ENCODE measurements around the gene TCN2. TPM values are rescaled to one million over a fixed set of nuclear protein-coding genes. Genes with fewer than 3 reads are reported as not detected.

TCN2 gene
- total RNA-seq, 1 experiment from 2014 or later = 7.3 TPM

DNA sequence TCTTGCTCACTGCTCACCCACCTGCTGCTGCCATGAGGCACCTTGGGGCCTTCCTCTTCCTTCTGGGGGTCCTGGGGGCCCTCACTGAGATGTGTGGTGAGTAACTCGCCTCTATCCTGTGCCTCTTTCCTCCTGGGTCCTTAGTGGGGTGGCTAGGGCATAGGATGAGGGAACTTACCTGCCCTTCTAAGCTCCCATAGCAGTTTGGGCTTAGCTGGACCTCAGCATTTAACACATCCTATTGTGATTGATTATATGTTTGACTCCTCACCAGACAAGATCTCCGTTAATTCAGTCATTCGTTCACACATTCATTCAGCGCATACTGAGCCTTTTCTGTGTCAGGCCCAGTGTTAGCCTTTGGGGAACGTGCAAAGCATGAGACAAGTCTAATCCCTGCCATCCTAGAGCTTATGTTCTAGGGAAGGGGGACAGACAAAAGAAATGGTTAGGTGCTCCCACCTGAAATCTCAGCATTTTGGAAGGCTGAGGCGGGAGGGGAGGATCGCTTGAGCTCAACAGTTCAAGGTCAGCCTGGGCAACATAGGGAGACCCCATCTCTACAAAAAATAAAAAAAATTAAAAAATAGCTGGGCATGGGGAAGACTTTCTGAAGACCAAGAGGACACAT, 441 bp downstream of the TCN2 start:
- Histone ChIP-seq H3K27ac (ENCODE audit: low read depth, low read length, poor library complexity, severe bottlenecking) (peak overlapping the region; percentile 56), H3K9me3 (ENCODE audit: low read depth, low read length, poor library complexity, severe bottlenecking) (no peaks in the 10 kb centered on the region), H3K27me3 (replicated peaks; ENCODE audit: insufficient read depth, low read depth, low read length, poor library complexity) (no peaks in the 10 kb centered on the region), H3K36me3 (ENCODE audit: insufficient read depth, low read length, poor library complexity, severe bottlenecking) (no peaks in the 10 kb centered on the region), H3K4me3 (ENCODE audit: low read depth, low read length, poor library complexity, severe bottlenecking) (peak overlapping the region; percentile 57), H3K4me1 (ENCODE audit: insufficient read depth, low read length, poor library complexity, severe bottlenecking) (peaks cover 18% of the 10 kb centered on the region)
- no peak for TF ChIP-seq EZH2 (IDR thresholded peaks at IDR 0.05; ENCODE audit: borderline replicate concordance, low read depth, low read length, poor library complexity, severe bottlenecking)
- TF ChIP-seq, protein P1, sequence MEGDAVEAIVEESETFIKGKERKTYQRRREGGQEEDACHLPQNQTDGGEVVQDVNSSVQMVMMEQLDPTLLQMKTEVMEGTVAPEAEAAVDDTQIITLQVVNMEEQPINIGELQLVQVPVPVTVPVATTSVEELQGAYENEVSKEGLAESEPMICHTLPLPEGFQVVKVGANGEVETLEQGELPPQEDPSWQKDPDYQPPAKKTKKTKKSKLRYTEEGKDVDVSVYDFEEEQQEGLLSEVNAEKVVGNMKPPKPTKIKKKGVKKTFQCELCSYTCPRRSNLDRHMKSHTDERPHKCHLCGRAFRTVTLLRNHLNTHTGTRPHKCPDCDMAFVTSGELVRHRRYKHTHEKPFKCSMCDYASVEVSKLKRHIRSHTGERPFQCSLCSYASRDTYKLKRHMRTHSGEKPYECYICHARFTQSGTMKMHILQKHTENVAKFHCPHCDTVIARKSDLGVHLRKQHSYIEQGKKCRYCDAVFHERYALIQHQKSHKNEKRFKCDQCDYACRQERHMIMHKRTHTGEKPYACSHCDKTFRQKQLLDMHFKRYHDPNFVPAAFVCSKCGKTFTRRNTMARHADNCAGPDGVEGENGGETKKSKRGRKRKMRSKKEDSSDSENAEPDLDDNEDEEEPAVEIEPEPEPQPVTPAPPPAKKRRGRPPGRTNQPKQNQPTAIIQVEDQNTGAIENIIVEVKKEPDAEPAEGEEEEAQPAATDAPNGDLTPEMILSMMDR (conservative IDR thresholded peaks at IDR 0.05; ENCODE audit: low read depth, low read length) = no peak
- intact Hi-C loops (cut with micrococcal nuclease; ENCODE audit: unreplicated experiment) = loop anchor here (10.0 kb wide), 2 partner anchors 163 to 323 kb away; partner anchors contain the start of gene CASTOR1
- CTCF ChIA-PET = interaction anchor here (0.6 to 0.7 kb wide), 6 partner anchors 27 to 1267 kb away, joined by 3 to 13 read pairs (median 4); no protein-coding TSS in a partner anchor
- POLR2A ChIA-PET (ENCODE audit: low non-redundant PET) = interaction anchor here (0.6 kb wide), 1 partner anchor 338 kb away, joined by 5 read pairs; no protein-coding TSS in a partner anchor
- no peak for DNase-seq (ENCODE audit: low spot score)
- no TSS peak for BruUV-seq (replicated peaks)

DNA sequence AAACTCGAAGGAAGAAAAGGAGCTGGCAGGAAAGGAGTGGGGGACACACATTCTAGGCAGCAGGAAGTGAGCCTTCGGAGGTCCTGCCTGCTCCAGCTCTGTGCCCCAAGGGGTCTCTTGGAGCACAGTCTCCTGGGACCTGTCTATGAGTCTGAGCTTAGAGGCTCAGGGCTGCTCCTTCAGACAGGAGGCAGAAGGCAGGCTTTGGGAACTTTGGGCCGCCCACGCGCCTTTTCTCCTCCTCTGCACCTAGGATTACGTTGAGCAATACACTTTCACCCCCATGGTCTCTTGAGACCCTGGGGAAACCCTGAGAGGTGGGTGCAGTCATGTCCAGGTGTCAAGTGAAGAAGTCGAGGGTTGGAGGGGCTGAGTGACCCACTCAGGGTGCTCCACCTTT, 965 bp downstream of the TCN2 start:
- H3K4me3 ChIP-seq (ENCODE audit: low read depth, low read length, poor library complexity, severe bottlenecking) = no peak overlapping the region
- TF ChIP-seq, protein P1 (conservative IDR thresholded peaks at IDR 0.05; ENCODE audit: low read depth, low read length) = no peak
- TF ChIP-seq EZH2 (IDR thresholded peaks at IDR 0.05; ENCODE audit: borderline replicate concordance, low read depth, low read length, poor library complexity, severe bottlenecking) = no peak
- H3K9me3 ChIP-seq (ENCODE audit: low read depth, low read length, poor library complexity, severe bottlenecking) = no peaks in the 10 kb centered on the region
- no peaks in the 10 kb centered on the region for H3K27me3 ChIP-seq (replicated peaks; ENCODE audit: insufficient read depth, low read depth, low read length, poor library complexity)
- DNase-seq (ENCODE audit: low spot score) = no peak
- ChIA-PET POLR2A (ENCODE audit: low non-redundant PET) (no interaction called here), CTCF (no interaction called here)
- H3K27ac ChIP-seq (ENCODE audit: low read depth, low read length, poor library complexity, severe bottlenecking) = no peak overlapping the region
- peaks cover 18% of the 10 kb centered on the region for H3K4me1 ChIP-seq (ENCODE audit: insufficient read depth, low read length, poor library complexity, severe bottlenecking)
- H3K36me3 ChIP-seq (ENCODE audit: insufficient read depth, low read length, poor library complexity, severe bottlenecking) = no peaks in the 10 kb centered on the region
- intact Hi-C loops (cut with micrococcal nuclease; ENCODE audit: unreplicated experiment) = loop anchor here (10.0 kb wide), 2 partner anchors 163 to 323 kb away; partner anchors contain the start of gene CASTOR1
- no TSS peak for BruUV-seq (replicated peaks)

DNA sequence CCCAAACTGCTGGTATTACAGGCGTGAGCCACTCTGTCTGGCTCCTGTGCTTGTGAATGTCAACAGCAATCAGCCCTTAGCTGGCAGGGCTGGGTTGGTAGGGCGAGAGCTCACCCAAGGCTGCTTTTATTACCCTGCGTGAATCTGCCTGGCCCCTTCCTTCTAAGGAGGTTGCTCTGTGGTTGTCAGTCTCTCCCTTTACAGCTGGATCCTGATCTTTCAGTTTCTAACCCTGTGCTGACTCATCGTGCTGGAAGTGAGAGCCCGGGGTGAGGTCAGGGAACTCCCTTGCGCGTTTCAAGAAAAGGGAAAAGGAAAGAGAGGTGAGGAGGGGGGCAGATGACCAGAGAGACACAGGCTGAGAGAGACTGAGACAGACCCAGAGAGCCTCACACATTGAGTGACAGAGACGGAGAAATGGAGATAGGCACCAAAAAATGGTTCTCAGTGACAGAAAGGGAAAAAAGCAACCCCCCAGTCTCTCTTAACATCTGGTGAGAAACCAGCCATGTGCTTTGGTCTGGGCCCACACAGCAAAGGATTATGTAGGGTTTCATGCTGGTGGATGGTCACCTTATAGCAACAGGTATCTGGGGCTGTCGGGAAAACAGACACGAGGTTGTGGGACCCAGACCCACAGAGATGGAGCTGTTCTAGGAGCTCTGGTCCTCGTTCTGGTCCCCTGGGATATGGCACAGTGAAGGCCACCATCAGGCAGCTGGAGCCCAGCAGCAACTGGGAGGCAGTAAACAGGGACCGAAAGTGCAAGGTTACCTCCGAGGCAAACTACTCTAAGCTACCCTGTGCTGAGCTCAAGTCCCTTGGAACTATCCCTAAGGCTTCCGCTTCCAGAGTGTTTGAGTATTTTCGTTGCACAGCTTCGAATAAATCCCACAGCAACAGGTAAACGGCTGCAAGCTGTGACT, 2.5 kb downstream of the TCN2 start:
- Histone ChIP-seq H3K4me1 (ENCODE audit: insufficient read depth, low read length, poor library complexity, severe bottlenecking) (peaks cover 18% of the 10 kb centered on the region), H3K9me3 (ENCODE audit: low read depth, low read length, poor library complexity, severe bottlenecking) (no peaks in the 10 kb centered on the region), H3K27me3 (replicated peaks; ENCODE audit: insufficient read depth, low read depth, low read length, poor library complexity) (no peaks in the 10 kb centered on the region), H3K27ac (ENCODE audit: low read depth, low read length, poor library complexity, severe bottlenecking) (no peak overlapping the region), H3K4me3 (ENCODE audit: low read depth, low read length, poor library complexity, severe bottlenecking) (no peak overlapping the region), H3K36me3 (ENCODE audit: insufficient read depth, low read length, poor library complexity, severe bottlenecking) (no peaks in the 10 kb centered on the region)
- intact Hi-C loops (cut with micrococcal nuclease; ENCODE audit: unreplicated experiment) = loop anchor here (10.0 kb wide), 2 partner anchors 165 to 325 kb away; partner anchors contain the start of gene CASTOR1
- POLR2A ChIA-PET (ENCODE audit: low non-redundant PET) = no interaction called here
- DNase-seq (ENCODE audit: low spot score) = peak; percentile 12
- BruUV-seq (replicated peaks) = no TSS peak
- TF ChIP-seq EZH2 (IDR thresholded peaks at IDR 0.05; ENCODE audit: borderline replicate concordance, low read depth, low read length, poor library complexity, severe bottlenecking) = no peak
- TF ChIP-seq, protein P1 (conservative IDR thresholded peaks at IDR 0.05; ENCODE audit: low read depth, low read length) = no peak
- CTCF ChIA-PET = no interaction called here

All from A673 (cell line).